GM23338 (cell line): ENCODE measurements around the gene KLHL13. TPM values are rescaled to one million over a fixed set of nuclear protein-coding genes. Genes with fewer than 3 reads are reported as not detected.
"Not testable (repeated sequence)": the region's sequence is repeated elsewhere in the genome, so short reads cannot be mapped to it uniquely, and the experiment has no call there.

Experiments used
- ATAC-seq: fragments of 200-7000 bp; cut with Tn5 transposase; 3 replicates; pipeline ENCODE4 v1.9.1; 2020
- DNase-seq: peaks from one replicate; pipeline ENCODE4 v3.0.0-alpha.2; 2015; ENCODE audit warnings: low spot score
- H2AFZ ChIP-seq: fragments of 200-600 bp; sonication (generic); 2 replicates; pipeline ENCODE4 v1.8.0; 2016; ENCODE audit warnings: antibody characterized with exemption, mild to moderate bottlenecking, moderate library complexity
- H3F3A ChIP-seq: fragments of 200-600 bp; sonication (generic); replicated peaks from 2 replicates; pipeline ENCODE4 v1.8.0; 2017; ENCODE audit warnings: antibody characterized with exemption, mixed run types, low read depth
- H3K27ac ChIP-seq: fragments of 200-600 bp; sonication (generic); 2 replicates; pipeline ENCODE4 v1.6.1; 2016; ENCODE audit warnings: low read depth
- H3K27me3 ChIP-seq: fragments of 200-600 bp; sonication (generic); 2 replicates; pipeline ENCODE4 v1.8.0; 2016; ENCODE audit warnings: mild to moderate bottlenecking, mixed run types, moderate library complexity; ENCODE audit not compliant: insufficient read depth
- H3K36me3 ChIP-seq: fragments of 200-600 bp; sonication (generic); 2 replicates; pipeline ENCODE4 v1.8.0; 2016; ENCODE audit warnings: mild to moderate bottlenecking; ENCODE audit not compliant: insufficient read depth
- H3K4me1 ChIP-seq: fragments of 200-600 bp; sonication (generic); 2 replicates; pipeline ENCODE4 v1.8.0; 2016; ENCODE audit warnings: mild to moderate bottlenecking, moderate library complexity; ENCODE audit not compliant: insufficient read depth
- H3K4me2 ChIP-seq: fragments of 200-600 bp; sonication (generic); 2 replicates; pipeline ENCODE4 v1.7.1; 2017; ENCODE audit warnings: mixed run types
- H3K4me3 ChIP-seq: fragments of 200-600 bp; sonication (generic); 2 replicates; pipeline ENCODE4 v1.6.1; 2016; ENCODE audit warnings: mixed run types
- H3K79me2 ChIP-seq: fragments of 200-600 bp; sonication (generic); replicated peaks from 2 replicates; pipeline ENCODE4 v1.8.0; 2017; ENCODE audit warnings: mild to moderate bottlenecking; ENCODE audit not compliant: insufficient read depth
- H3K9me2 ChIP-seq: fragments of 200-600 bp; sonication (generic); 2 replicates; pipeline ENCODE4 v1.8.0; 2017; ENCODE audit not compliant: insufficient read depth
- H4K20me1 ChIP-seq: fragments of 200-600 bp; sonication (generic); replicated peaks from 2 replicates; pipeline ENCODE4 v1.8.0; 2017; ENCODE audit warnings: mild to moderate bottlenecking; ENCODE audit not compliant: insufficient read depth
- H3K27ac Mint-ChIP-seq: 2 replicates; pipeline ENCODE4 v1.8.0; 2020; ENCODE audit warnings: inconsistent platforms, mild to moderate bottlenecking, moderate library complexity, mixed read lengths
- H3K27me3 Mint-ChIP-seq: 3 replicates; pipeline ENCODE4 v1.8.0; 2022; ENCODE audit warnings: low read depth, mild to moderate bottlenecking, moderate library complexity, mixed read lengths, inconsistent platforms; ENCODE audit not compliant: insufficient read depth, poor library complexity
- H3K36me3 Mint-ChIP-seq: 3 replicates; pipeline ENCODE4 v1.8.0; 2021; ENCODE audit warnings: low read depth, mild to moderate bottlenecking, inconsistent platforms, moderate library complexity, mixed read lengths
- H3K4me1 Mint-ChIP-seq: 3 replicates; pipeline ENCODE4 v1.8.0; 2020; ENCODE audit warnings: mild to moderate bottlenecking, inconsistent platforms, mixed read lengths
- H3K4me3 Mint-ChIP-seq: 3 replicates; pipeline ENCODE4 v1.8.0; 2021; ENCODE audit warnings: moderate library complexity, mild to moderate bottlenecking, inconsistent platforms, mixed read lengths
- H3K9me3 Mint-ChIP-seq: 3 replicates; pipeline ENCODE4 v1.8.0; 2020; ENCODE audit warnings: moderate library complexity, mild to moderate bottlenecking, inconsistent platforms, mixed read lengths
- CREB1 ChIP-seq: fragments of 250-450 bp; sonication (Bioruptor Pico); IDR thresholded peaks from 2 replicates; pipeline ENCODE4 v1.5.0; 2020; ENCODE audit warnings: low read depth, mild to moderate bottlenecking, moderate library complexity
- CTCF ChIP-seq, 2 experiments: fragments of 200-600 bp in 1 of 2; sonication (generic) in 1 of 2; conservative IDR thresholded peaks; 2 replicates each; pipeline versions ENCODE4 v1.5.1 to v1.6.1; 2016 to 2017; ENCODE audit warnings: antibody characterized with exemption in 2 of 2, low read depth in 2 of 2, mild to moderate bottlenecking in 2 of 2, moderate library complexity in 1 of 2
- ETS1 ChIP-seq: IDR thresholded peaks from 2 replicates; pipeline ENCODE4 v1.6.1; 2016; ENCODE audit warnings: antibody characterized with exemption
- EZH2phosphoT487 ChIP-seq: fragments of 200-600 bp; sonication (generic); IDR thresholded peaks from one replicate; pipeline ENCODE4 v1.8.1; 2018; ENCODE audit warnings: antibody characterized with exemption; ENCODE audit not compliant: unreplicated experiment
- ZNF462 ChIP-seq: fragments of 250-450 bp; sonication (Bioruptor Pico); IDR thresholded peaks from 2 replicates; pipeline ENCODE4 v1.5.0; 2020; ENCODE audit warnings: mild to moderate bottlenecking, moderate library complexity
- polyA plus RNA-seq: library from polyadenylated mRNA; unstranded; fragments of >200 nt; fragmentation: Nextera tagmentation; extraction: Ambion mirVana; gene quantifications from 2 replicates; pipeline ENCODE4 v1.2.1, GENCODE V29; 2016
- total RNA-seq: library from RNA; depleted of rRNA; stranded (reverse); fragments of >200 nt; shearing (Covaris generic); gene quantifications from 2 replicates; pipeline ENCODE4 v1.2.3, GENCODE V29; 2014

Gene KLHL13
- total and polyA plus RNA-seq, 2 experiments from 2014 or later = 5.9 to 10.9 TPM

DNA sequence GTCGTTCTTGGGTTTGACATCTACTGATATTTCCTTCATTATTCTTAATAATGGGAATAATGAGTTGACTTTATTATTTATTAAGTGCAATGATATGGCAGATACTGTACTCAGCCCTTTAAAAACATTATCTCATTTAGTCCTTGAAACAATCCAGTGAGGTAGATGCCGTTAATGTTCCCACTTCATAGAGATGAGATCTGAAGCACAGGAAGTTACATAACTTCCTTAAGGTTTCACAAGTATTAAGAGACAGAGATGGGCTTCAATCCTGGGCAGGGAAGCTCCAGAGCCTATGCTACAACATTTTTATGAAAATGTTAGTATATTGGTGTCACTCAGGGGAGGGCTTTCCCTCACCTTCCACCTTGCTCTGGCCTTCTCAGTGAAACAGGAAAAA, 9.7 kb upstream of the KLHL13 start (continued):
- TF ChIP-seq ZNF462 (no peak), ETS1 (no peak), EZH2phosphoT487 (no peak)

- H3K4me1 Mint-ChIP-seq, H3K79me2 ChIP-seq, H3K36me3 ChIP-seq, H3K4me2 ChIP-seq, H3K9me3 Mint-ChIP-seq, H4K20me1 ChIP-seq, ATAC-seq, H3K9me2 ChIP-seq, H2AFZ ChIP-seq, H3F3A ChIP-seq, H3K36me3 Mint-ChIP-seq, H3K4me3 ChIP-seq, H3K27ac ChIP-seq, H3K27ac Mint-ChIP-seq, H3K27me3 ChIP-seq, H3K4me3 Mint-ChIP-seq, DNase-seq, H3K27me3 Mint-ChIP-seq, H3K4me1 ChIP-seq: not testable (repeated sequence)
Observed at GRCh38 chrX:118124243-118124642, 7.6 kb upstream of the KLHL13 start.

DNA sequence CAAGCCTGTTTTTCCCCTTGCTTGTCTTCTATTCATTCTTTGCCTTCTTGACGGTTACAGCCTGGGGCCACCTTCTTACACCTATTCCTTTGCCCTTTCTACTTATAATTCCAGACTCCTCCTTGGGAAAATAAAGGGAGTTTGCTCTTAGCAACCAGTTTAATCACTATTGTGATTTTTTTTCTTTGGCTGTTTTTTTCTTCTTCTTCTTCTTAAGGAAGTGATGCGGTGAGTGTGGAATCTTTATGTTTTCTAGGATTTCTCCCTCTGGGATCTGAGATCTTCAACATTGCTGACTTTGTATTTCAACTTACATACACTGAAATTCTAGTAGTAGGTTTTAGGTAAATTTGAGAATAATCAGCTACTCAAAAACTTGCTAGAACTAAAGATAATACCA, 1.1 kb upstream of the KLHL13 start:
- H3K4me3 ChIP-seq = peak overlapping the region; percentile 54; the same call in 1 of the 2 replicates
- Mint-ChIP-seq H3K36me3 (peaks cover 3% of the 10 kb centered on the region; the same call in 1 of the 3 replicates), H3K27ac (no peak overlapping the region), H3K9me3 (no peaks in the 10 kb centered on the region), H3K4me3 (peak overlapping the region; percentile 74), H3K4me1 (peaks cover 9% of the 10 kb centered on the region), H3K27me3 (no peaks in the 10 kb centered on the region)
- H3K4me2 ChIP-seq = no peak overlapping the region
- no peak for DNase-seq
- no peaks in the 10 kb centered on the region for H3K79me2 ChIP-seq
- no peaks in the 10 kb centered on the region for H3K4me1 ChIP-seq
- no peaks in the 10 kb centered on the region for H3F3A ChIP-seq
- H3K27me3 ChIP-seq = peaks cover 17% of the 10 kb centered on the region
- no peak for ATAC-seq
- H3K36me3 ChIP-seq = no peaks in the 10 kb centered on the region
- no peak for TF ChIP-seq CREB1 (CRISPR knock-in tag)
- TF ChIP-seq CTCF (conservative IDR thresholded peaks at IDR 0.05; ENCODE audit: low read depth in 2 of 2) = no peak
- no peaks in the 10 kb centered on the region for H4K20me1 ChIP-seq
- H3K9me2 ChIP-seq = no peaks in the 10 kb centered on the region
- no peak overlapping the region; the same call in 1 of the 2 replicates for H2AFZ ChIP-seq
- H3K27ac ChIP-seq = no peak overlapping the region
